HCT116 (cell line): ENCODE results near the gene NAV1. TPM values are rescaled to one million over a fixed set of nuclear protein-coding genes. Genes with fewer than 3 reads are reported as not detected.

ENCODE experiments used
- ATAC-seq: fragments of 200-7000 bp; cut with Tn5 transposase; 2 replicates; pipeline ENCODE4 v1.9.1; 2020; ENCODE audit warnings: mild to moderate bottlenecking, moderate library complexity
- BruUV-seq: library from RNA; stranded (reverse); fragments of 400-500 nt; replicated peaks from 2 replicates; lab custom pipeline; 2021; lab: Mats Ljungman, UMichigan
- CTCF ChIA-PET: fragments of 300-600 bp; sonication (Branson Sonifier 250); formaldehyde crosslinking; loops from one replicate; lab custom pipeline; 2021; ENCODE audit warnings: antibody characterized with exemption; lab: Charles Lee
- POLR2A ChIA-PET: fragments of 300-600, 350-600 bp; sonication (Branson Sonifier 250); formaldehyde crosslinking; loops from one replicate; lab custom pipeline; 2021; ENCODE audit warnings: antibody characterized with exemption; lab: Charles Lee
- RAD21 ChIA-PET, 2 experiments: fragments of 300-600 bp; sonication (Branson Sonifier 250); formaldehyde crosslinking; loops; one replicate each; lab custom pipeline; 2023; ENCODE audit warnings: low total read pairs in 2 of 2; ENCODE audit not compliant: uncharacterized antibody in 2 of 2, unreplicated experiment in 2 of 2, low non-redundant PET in 1 of 2; lab: Charles Lee
- DNase-seq: peaks from one replicate; pipeline ENCODE4 v3.0.0-alpha.2; 2010; ENCODE audit warnings: low read depth, low spot score
- H2AFZ ChIP-seq: fragments of 200-600 bp; shearing (Covaris generic), sonication (generic); 2 replicates; pipeline ENCODE4 v1.6.1; 2017; ENCODE audit warnings: low read depth, mixed run types, mixed read lengths, antibody characterized with exemption, low read length; ENCODE audit not compliant: poor library complexity, severe bottlenecking
- H3K27ac ChIP-seq: 2 replicates; pipeline ENCODE4 v1.5.1; 2012; ENCODE audit warnings: low read depth, low read length
- H3K27me3 ChIP-seq: fragments of 200-600 bp; sonication (generic); 2 replicates; pipeline ENCODE4 v1.6.1; 2016; ENCODE audit warnings: mixed run types, low read length, mixed read lengths; ENCODE audit not compliant: insufficient read depth
- H3K36me3 ChIP-seq, 2 experiments: fragments of 200-500 bp in 1 of 2; fragments of 200-600 bp in 1 of 2; sonication (Bioruptor generic) in 1 of 2; sonication (generic) in 1 of 2; 2 replicates each; pipeline versions ENCODE4 v1.5.1 to v1.6.1; 2014 to 2016; ENCODE audit warnings: low read length in 2 of 2, inconsistent platforms in 1 of 2, mixed read lengths in 1 of 2, mixed run types in 1 of 2; ENCODE audit not compliant: insufficient read depth in 2 of 2, control insufficient read depth in 1 of 2
- H3K4me1 ChIP-seq, 2 experiments: fragments of 200-600 bp in 1 of 2; sonication (generic) in 1 of 2; 2 replicates each; pipeline versions ENCODE4 v1.5.1 to v1.6.1; 2012 to 2017; ENCODE audit warnings: low read length in 2 of 2, inconsistent platforms in 1 of 2, mild to moderate bottlenecking in 1 of 2, mixed read lengths in 1 of 2, mixed run types in 1 of 2, moderate library complexity in 1 of 2; ENCODE audit not compliant: insufficient read depth in 2 of 2, control insufficient read depth in 1 of 2
- H3K4me2 ChIP-seq: fragments of 200-600 bp; sonication (generic); 2 replicates; pipeline ENCODE4 v1.6.1; 2017; ENCODE audit warnings: mixed run types, low read length, mixed read lengths
- H3K4me3 ChIP-seq, 2 experiments: fragments of 200-600 bp in 1 of 2; sonication (generic) in 1 of 2; replicated peaks in 1 of 2; 2 replicates each; pipeline ENCODE4 v1.5.1; 2011 to 2016; ENCODE audit warnings: low read length in 2 of 2, control low read depth in 1 of 2, low read depth in 1 of 2, mild to moderate bottlenecking in 1 of 2, mixed read lengths in 1 of 2, mixed run types in 1 of 2
- H3K79me2 ChIP-seq: fragments of 200-600 bp; sonication (generic); 2 replicates; pipeline ENCODE4 v1.6.1; 2017; ENCODE audit warnings: mild to moderate bottlenecking, mixed run types, low read length, moderate library complexity, mixed read lengths; ENCODE audit not compliant: insufficient read depth
- H3K9ac ChIP-seq: fragments of 200-600 bp; sonication (generic); 2 replicates; pipeline ENCODE4 v1.6.1; 2016; ENCODE audit warnings: low read length, mixed read lengths
- H3K9me2 ChIP-seq: fragments of 200-600 bp; sonication (generic), shearing (Covaris generic); 2 replicates; pipeline ENCODE4 v1.6.1; 2017; ENCODE audit warnings: mixed run types, mild to moderate bottlenecking, moderate library complexity; ENCODE audit not compliant: insufficient read depth
- H3K9me3 ChIP-seq, 2 experiments: fragments of 200-500 bp in 1 of 2; fragments of 200-600 bp in 1 of 2; sonication (Bioruptor generic) in 1 of 2; sonication (generic) in 1 of 2; 2 replicates each; pipeline ENCODE4 v1.6.1; 2014 to 2017; ENCODE audit warnings: low read length in 2 of 2, mixed read lengths in 2 of 2, inconsistent platforms in 1 of 2, low read depth in 1 of 2, mild to moderate bottlenecking in 1 of 2, mixed run types in 1 of 2, moderate library complexity in 1 of 2; ENCODE audit not compliant: control insufficient read depth in 1 of 2, insufficient read depth in 1 of 2
- H4K20me1 ChIP-seq: fragments of 200-600 bp; sonication (generic), shearing (Covaris generic); 2 replicates; pipeline ENCODE4 v1.6.1; 2017; ENCODE audit warnings: mixed run types, mild to moderate bottlenecking, moderate library complexity; ENCODE audit not compliant: insufficient read depth
- CBX3 ChIP-seq: IDR thresholded peaks from 2 replicates; pipeline ENCODE4 v1.6.1; 2012; ENCODE audit warnings: low read depth
- ELF1 ChIP-seq: IDR thresholded peaks from 2 replicates; pipeline ENCODE4 v1.6.1; 2012; ENCODE audit warnings: low read depth, borderline replicate concordance
- EZH2 ChIP-seq: fragments of 200-600 bp; sonication (generic); IDR thresholded peaks from 2 replicates; pipeline ENCODE4 v1.6.1; 2017; ENCODE audit warnings: antibody characterized with exemption, mixed run types
- EZH2phosphoT487 ChIP-seq: fragments of 200-600 bp; IDR thresholded peaks from 2 replicates; pipeline ENCODE4 v1.6.1; 2018; ENCODE audit warnings: antibody characterized with exemption, borderline replicate concordance
- JUND ChIP-seq: IDR thresholded peaks from 2 replicates; pipeline ENCODE4 v1.6.1; 2012
- POLR2A ChIP-seq: IDR thresholded peaks from 2 replicates; pipeline ENCODE4 v1.7.0; 2011; ENCODE audit warnings: borderline replicate concordance; ENCODE audit not compliant: insufficient read depth, insufficient read length; ENCODE audit errors: extremely low read depth
- TCF7L2 ChIP-seq: IDR thresholded peaks from 2 replicates; pipeline ENCODE4 v1.7.0; 2011; ENCODE audit warnings: borderline replicate concordance, inconsistent platforms; ENCODE audit not compliant: insufficient read depth, insufficient read length; ENCODE audit errors: extremely low read depth
- YY1 ChIP-seq: IDR thresholded peaks from 2 replicates; pipeline ENCODE4 v1.6.1; 2011; ENCODE audit warnings: low read length, low read depth, moderate library complexity, mild to moderate bottlenecking; ENCODE audit not compliant: insufficient replicate concordance; ENCODE audit errors: extremely low read depth
- ZBTB33 ChIP-seq: IDR thresholded peaks from 2 replicates; pipeline ENCODE4 v1.6.1; 2011; ENCODE audit warnings: mild to moderate bottlenecking, low read length, moderate library complexity; ENCODE audit not compliant: insufficient replicate concordance; ENCODE audit errors: extremely low read depth
- intact Hi-C: fragments of 100-400 bp; cut with micrococcal nuclease; formaldehyde crosslinking; loops from 2 replicates; pipeline ENCODE4 v1.10.0; 2022
- total RNA-seq: library from RNA; stranded (reverse); gene quantifications from one replicate; pipeline ENCODE4 v1.2.1, GENCODE V29; 2021; ENCODE audit not compliant: unreplicated experiment
- TF ChIP-seq, protein P1 (sequence below), 3 experiments: fragments of 200-600 bp in 1 of 3; sonication (generic) in 1 of 3; IDR thresholded peaks in 2 of 3; conservative IDR thresholded peaks in 1 of 3; 2 replicates each; pipeline ENCODE4 v1.5.1; 2012 to 2017; ENCODE audit warnings: low read depth in 2 of 3, low read length in 2 of 3, antibody characterized with exemption in 1 of 3, borderline replicate concordance in 1 of 3, control low read depth in 1 of 3, mild to moderate bottlenecking in 1 of 3, mixed read lengths in 1 of 3, mixed run types in 1 of 3, moderate library complexity in 1 of 3; ENCODE audit not compliant: insufficient read depth in 1 of 3
- TF ChIP-seq, protein P2 (sequence below): IDR thresholded peaks from 2 replicates; pipeline ENCODE4 v1.6.1; 2012
- TF ChIP-seq, protein P3 (sequence below): IDR thresholded peaks from 2 replicates; pipeline ENCODE4 v1.6.1; 2012; ENCODE audit warnings: low read depth

Gene NAV1
- total RNA-seq, 1 experiment from 2014 or later, result 22.8 TPM

- POLR2A ChIA-PET, result no interaction called here
- DNase-seq, result no peak
- Histone ChIP-seq H3K36me3 (no peaks in the 10 kb centered on the region), H2AFZ (no peak overlapping the region), H3K9ac (no peak overlapping the region), H3K4me3 (no peak overlapping the region), H4K20me1 (no peaks in the 10 kb centered on the region), H3K9me3 (no peaks in the 10 kb centered on the region), H3K27ac (no peak overlapping the region), H3K4me1 (peaks cover 0 to 8% of the 10 kb centered on the region in 2 experiments; a peak in 2 of 4 replicates), H3K4me2 (no peak overlapping the region), H3K9me2 (no peaks in the 10 kb centered on the region), H3K79me2 (no peaks in the 10 kb centered on the region)
- no TSS peak for BruUV-seq
- intact Hi-C loops, result no loop called here
- no peak for ATAC-seq
- CTCF ChIA-PET, result interaction anchor here (1.0 kb wide), 1 partner anchor 143 kb away, joined by 3 read pairs; no protein-coding TSS in a partner anchor
- RAD21 ChIA-PET, result no interaction called here
- TF ChIP-seq EZH2phosphoT487 (no peak), EZH2 (no peak), TCF7L2 (no peak), POLR2A (no peak), ZBTB33 (no peak), ELF1 (no peak), JUND (no peak), CBX3 (no peak), YY1 (no peak)
- TF ChIP-seq, protein P1, sequence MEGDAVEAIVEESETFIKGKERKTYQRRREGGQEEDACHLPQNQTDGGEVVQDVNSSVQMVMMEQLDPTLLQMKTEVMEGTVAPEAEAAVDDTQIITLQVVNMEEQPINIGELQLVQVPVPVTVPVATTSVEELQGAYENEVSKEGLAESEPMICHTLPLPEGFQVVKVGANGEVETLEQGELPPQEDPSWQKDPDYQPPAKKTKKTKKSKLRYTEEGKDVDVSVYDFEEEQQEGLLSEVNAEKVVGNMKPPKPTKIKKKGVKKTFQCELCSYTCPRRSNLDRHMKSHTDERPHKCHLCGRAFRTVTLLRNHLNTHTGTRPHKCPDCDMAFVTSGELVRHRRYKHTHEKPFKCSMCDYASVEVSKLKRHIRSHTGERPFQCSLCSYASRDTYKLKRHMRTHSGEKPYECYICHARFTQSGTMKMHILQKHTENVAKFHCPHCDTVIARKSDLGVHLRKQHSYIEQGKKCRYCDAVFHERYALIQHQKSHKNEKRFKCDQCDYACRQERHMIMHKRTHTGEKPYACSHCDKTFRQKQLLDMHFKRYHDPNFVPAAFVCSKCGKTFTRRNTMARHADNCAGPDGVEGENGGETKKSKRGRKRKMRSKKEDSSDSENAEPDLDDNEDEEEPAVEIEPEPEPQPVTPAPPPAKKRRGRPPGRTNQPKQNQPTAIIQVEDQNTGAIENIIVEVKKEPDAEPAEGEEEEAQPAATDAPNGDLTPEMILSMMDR (IDR thresholded peaks at IDR 0.05 in 2 of 3, conservative IDR thresholded peaks at IDR 0.05 in 1 of 3; ENCODE audit: borderline replicate concordance in 1 of 3, insufficient read depth in 1 of 3, low read depth in 2 of 3, low read length in 2 of 3), result no peak
- TF ChIP-seq, protein P2, sequence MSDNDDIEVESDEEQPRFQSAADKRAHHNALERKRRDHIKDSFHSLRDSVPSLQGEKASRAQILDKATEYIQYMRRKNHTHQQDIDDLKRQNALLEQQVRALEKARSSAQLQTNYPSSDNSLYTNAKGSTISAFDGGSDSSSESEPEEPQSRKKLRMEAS, result no peak
- TF ChIP-seq, protein P3, sequence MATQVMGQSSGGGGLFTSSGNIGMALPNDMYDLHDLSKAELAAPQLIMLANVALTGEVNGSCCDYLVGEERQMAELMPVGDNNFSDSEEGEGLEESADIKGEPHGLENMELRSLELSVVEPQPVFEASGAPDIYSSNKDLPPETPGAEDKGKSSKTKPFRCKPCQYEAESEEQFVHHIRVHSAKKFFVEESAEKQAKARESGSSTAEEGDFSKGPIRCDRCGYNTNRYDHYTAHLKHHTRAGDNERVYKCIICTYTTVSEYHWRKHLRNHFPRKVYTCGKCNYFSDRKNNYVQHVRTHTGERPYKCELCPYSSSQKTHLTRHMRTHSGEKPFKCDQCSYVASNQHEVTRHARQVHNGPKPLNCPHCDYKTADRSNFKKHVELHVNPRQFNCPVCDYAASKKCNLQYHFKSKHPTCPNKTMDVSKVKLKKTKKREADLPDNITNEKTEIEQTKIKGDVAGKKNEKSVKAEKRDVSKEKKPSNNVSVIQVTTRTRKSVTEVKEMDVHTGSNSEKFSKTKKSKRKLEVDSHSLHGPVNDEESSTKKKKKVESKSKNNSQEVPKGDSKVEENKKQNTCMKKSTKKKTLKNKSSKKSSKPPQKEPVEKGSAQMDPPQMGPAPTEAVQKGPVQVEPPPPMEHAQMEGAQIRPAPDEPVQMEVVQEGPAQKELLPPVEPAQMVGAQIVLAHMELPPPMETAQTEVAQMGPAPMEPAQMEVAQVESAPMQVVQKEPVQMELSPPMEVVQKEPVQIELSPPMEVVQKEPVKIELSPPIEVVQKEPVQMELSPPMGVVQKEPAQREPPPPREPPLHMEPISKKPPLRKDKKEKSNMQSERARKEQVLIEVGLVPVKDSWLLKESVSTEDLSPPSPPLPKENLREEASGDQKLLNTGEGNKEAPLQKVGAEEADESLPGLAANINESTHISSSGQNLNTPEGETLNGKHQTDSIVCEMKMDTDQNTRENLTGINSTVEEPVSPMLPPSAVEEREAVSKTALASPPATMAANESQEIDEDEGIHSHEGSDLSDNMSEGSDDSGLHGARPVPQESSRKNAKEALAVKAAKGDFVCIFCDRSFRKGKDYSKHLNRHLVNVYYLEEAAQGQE, result no peak
- TF ChIP-seq, all 23 proteins: peak for 0
- H3K27me3 ChIP-seq, result no peaks in the 10 kb centered on the region
Measured at GRCh38 chr1:201565771-201566528, 27.0 kb downstream of the NAV1 start.
